ENCODE measurements around the gene BLOC1S4. TPM values are rescaled to one million over a fixed set of nuclear protein-coding genes. Genes with fewer than 3 reads are reported as not detected.
"Not testable (repeated sequence)": the region's sequence is repeated elsewhere in the genome, so short reads cannot be mapped to it uniquely, and the experiment has no call there.

The BLOC1S4 gene, protein sequence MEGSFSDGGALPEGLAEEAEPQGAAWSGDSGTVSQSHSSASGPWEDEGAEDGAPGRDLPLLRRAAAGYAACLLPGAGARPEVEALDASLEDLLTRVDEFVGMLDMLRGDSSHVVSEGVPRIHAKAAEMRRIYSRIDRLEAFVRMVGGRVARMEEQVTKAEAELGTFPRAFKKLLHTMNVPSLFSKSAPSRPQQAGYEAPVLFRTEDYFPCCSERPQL
- total RNA-seq (10 to 100 TPM; 19.2 to 20.8 TPM), total RNA-seq (22.4 to 34.8 reads per million in 2 donors)

DNA sequence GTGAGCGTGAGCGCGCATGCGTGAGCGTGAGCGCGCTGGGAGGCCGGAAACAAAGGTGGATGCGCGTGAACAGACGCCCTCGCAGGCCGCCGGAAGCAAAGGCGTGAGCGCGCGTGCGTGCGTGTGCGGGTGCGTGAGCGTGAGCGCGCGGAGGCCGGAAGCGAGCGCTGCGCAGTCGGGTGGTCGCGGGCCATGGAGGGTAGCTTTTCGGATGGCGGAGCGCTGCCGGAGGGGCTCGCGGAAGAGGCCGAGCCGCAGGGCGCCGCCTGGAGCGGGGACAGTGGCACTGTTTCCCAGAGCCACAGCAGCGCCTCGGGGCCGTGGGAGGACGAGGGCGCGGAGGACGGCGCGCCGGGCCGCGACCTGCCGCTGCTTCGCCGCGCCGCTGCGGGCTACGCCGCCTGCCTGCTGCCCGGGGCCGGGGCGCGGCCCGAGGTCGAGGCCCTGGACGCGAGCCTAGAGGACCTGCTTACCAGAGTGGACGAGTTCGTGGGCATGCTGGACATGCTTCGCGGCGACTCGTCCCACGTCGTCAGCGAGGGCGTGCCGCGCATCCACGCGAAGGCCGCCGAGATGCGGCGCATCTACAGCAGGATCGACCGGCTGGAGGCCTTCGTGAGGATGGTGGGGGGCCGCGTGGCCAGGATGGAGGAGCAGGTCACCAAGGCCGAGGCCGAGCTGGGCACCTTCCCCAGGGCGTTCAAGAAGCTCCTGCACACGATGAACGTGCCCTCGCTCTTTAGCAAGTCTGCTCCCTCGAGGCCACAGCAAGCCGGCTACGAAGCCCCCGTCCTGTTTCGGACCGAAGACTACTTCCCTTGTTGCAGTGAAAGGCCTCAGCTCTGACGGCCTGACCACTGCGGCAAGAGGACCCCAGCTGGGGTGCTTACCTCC lies at the start of gene BLOC1S4:
Gene BLOC1S4 (plus strand): TSS at position 157 of the 894 bp plus-strand sequence. CDS start 36 bp downstream, at position 193.
- no peaks in the 10 kb centered on the region for H3K9me3 ChIP-seq (ENCODE audit: control insufficient read depth, low read length, poor library complexity, severe bottlenecking)
- peaks cover 22% of the 10 kb centered on the region for H3K4me1 Mint-ChIP-seq
- DNase-seq = peak; percentile 82 to 88 (median 83)
- H3K27ac Mint-ChIP-seq = peak within 1 kb of the TSS; percentile 98
- peak; percentile 84 for ATAC-seq
- H3K4me3 Mint-ChIP-seq = peak within 1 kb of the TSS; percentile 98
- peaks cover 7% of the 10 kb centered on the region for H3K36me3 Mint-ChIP-seq (ENCODE audit: low read depth)
- H3K27me3 Mint-ChIP-seq = no peaks in the 10 kb centered on the region

DNA sequence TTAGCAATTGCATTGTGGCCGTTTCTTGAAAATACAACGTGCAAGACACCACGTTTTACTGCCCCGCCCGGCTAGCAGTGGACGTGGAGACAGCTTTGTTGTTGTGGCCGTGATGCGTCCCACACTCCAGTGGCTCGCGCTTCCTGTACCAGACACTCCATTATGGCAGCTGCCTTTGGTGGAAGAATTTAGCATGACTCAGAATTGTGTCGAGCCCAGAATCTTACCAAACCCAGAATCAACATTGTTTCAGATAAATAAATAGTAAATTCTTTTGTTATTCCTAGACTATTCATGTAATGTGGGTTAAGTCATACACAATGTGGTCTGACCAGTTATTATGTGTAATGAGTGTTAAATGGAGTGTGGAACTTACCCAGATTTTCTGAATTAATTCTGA lies 47.6 kb upstream of the BLOC1S4 start:
- ATAC-seq = no peak
- no peak for DNase-seq
- Mint-ChIP-seq H3K36me3 (ENCODE audit: low read depth) (no peaks in the 10 kb centered on the region), H3K4me1 (peaks cover 4% of the 10 kb centered on the region), H3K27ac (no peak overlapping the region), H3K27me3 (no peaks in the 10 kb centered on the region), H3K4me3 (no peak overlapping the region)
- H3K9me3 ChIP-seq (ENCODE audit: control insufficient read depth, low read length, poor library complexity, severe bottlenecking) = no peaks in the 10 kb centered on the region

DNA sequence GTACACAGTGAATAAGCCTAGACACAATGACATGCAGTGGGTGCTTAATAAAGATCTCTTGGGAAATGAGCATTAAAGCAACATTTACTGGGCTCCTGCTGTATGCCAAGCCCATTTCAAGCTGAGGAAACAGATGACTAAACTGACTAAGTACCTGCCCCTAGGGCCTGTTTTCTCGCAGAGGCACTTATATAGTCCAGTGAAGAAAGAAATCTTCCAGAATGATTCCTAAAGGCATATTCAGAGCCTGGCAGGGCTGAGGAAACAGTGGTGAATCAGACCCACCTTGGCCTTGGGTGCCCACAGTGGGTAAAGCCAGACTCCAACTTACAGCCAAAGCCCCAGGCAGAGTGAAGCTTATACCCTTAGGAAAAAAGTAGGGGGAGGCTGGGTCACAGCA lies 44.3 kb upstream of the BLOC1S4 start:
- Mint-ChIP-seq H3K36me3 (ENCODE audit: low read depth) (peaks cover 6% of the 10 kb centered on the region), H3K4me1 (peaks cover 31% of the 10 kb centered on the region), H3K4me3 (peak overlapping the region; percentile 53), H3K27ac (no peak overlapping the region), H3K27me3 (no peaks in the 10 kb centered on the region)
- no peak for ATAC-seq
- DNase-seq = no peak
- H3K9me3 ChIP-seq (ENCODE audit: control insufficient read depth, low read length, poor library complexity, severe bottlenecking) = no peaks in the 10 kb centered on the region

DNA sequence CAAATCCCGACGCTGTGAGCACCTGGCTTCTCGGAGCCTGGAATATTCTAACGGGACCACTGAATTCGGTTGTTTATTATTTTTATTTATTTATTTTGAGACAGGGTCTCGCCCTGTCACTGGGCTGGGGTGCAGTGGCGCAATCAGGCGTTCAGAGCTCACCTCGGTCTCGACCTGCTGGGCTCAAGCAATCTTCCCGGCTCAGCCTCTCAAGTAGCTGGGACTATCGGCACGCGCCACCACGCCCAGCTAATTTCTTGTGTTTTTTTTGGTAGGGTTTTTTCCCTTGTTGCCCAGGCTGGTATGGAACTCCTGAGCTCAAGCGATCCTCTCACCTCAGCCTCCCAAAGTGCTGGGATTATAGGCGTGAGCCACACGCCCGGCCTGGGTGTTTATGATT lies 43.8 kb upstream of the BLOC1S4 start:
- Mint-ChIP-seq H3K4me1 (peaks cover 36% of the 10 kb centered on the region), H3K27ac (no peak overlapping the region), H3K27me3 (no peaks in the 10 kb centered on the region), H3K36me3 (ENCODE audit: low read depth) (peaks cover 7% of the 10 kb centered on the region), H3K4me3 (no peak overlapping the region)
- H3K9me3 ChIP-seq (ENCODE audit: control insufficient read depth, low read length, poor library complexity, severe bottlenecking) = no peaks in the 10 kb centered on the region
- ATAC-seq (no peak), DNase-seq (no peak)

DNA sequence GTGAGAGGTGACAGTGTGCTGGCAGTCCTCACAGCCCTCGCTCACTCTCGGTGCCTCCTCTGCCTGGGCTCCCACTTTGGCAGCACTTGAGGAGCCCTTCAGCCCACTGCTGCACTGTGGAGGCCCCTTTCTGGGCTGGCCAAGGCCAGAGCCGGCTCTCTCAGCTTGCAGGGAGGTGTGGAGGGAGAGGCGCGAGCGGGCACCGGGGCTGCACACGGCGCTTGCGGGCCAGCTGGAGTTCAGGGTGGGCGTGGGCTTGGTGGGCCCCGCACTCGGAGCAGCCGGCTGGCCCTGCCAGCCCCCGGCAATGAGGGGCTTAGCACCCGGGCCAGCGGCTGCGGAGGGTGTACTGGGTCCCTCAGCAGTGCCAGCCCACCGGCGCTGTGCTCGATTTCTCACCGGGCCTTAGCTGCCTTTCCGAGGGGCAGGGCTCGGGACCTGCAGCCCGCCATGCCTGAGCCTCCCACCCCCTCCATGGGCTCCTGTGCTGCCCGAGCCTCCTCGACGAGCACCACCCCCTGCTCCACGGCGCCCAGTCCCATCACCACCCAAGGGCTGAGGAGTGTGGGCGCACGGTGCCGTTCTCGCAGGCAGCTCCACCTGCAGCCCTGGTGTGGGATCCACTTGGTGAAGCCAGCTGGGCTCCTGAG lies 43.3 kb upstream of the BLOC1S4 start:
- not testable (repeated sequence) for H3K27me3 Mint-ChIP-seq; H3K36me3 Mint-ChIP-seq (ENCODE audit: low read depth); ATAC-seq; H3K4me3 Mint-ChIP-seq; H3K9me3 ChIP-seq (ENCODE audit: control insufficient read depth, low read length, poor library complexity, severe bottlenecking); DNase-seq
- Mint-ChIP-seq H3K4me1 (peaks cover 41% of the 10 kb centered on the region), H3K27ac (peak overlapping the region; percentile 89)

DNA sequence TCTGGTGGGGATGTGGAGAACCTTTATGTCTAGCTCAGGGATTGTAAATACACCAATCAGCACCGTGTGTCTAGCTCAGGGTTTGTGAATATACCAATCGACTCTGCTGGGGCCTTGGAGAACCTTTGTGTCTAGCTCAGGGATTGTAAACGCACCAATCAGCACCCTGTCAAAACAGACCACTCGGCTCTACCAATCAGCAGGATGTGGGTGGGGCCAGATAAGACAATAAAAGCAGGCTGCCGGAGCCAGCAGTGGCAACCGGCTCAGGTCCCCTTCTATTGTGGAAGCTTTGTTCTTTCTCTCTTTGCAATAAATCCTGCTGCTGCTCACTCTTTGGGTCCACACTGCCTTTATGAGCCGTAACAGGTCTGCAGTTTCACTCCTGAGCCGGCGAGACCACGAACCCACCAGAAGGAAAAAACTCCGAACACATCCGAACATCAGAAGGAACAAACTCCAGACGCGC lies 42.7 kb upstream of the BLOC1S4 start:
- Mint-ChIP-seq H3K27ac (peak overlapping the region; percentile 89), H3K4me3 (peak overlapping the region; percentile 95), H3K4me1 (peaks cover 42% of the 10 kb centered on the region)
- H3K27me3 Mint-ChIP-seq; H3K36me3 Mint-ChIP-seq (ENCODE audit: low read depth); DNase-seq; H3K9me3 ChIP-seq (ENCODE audit: control insufficient read depth, low read length, poor library complexity, severe bottlenecking): not testable (repeated sequence)
- peak; percentile 11 for ATAC-seq

DNA sequence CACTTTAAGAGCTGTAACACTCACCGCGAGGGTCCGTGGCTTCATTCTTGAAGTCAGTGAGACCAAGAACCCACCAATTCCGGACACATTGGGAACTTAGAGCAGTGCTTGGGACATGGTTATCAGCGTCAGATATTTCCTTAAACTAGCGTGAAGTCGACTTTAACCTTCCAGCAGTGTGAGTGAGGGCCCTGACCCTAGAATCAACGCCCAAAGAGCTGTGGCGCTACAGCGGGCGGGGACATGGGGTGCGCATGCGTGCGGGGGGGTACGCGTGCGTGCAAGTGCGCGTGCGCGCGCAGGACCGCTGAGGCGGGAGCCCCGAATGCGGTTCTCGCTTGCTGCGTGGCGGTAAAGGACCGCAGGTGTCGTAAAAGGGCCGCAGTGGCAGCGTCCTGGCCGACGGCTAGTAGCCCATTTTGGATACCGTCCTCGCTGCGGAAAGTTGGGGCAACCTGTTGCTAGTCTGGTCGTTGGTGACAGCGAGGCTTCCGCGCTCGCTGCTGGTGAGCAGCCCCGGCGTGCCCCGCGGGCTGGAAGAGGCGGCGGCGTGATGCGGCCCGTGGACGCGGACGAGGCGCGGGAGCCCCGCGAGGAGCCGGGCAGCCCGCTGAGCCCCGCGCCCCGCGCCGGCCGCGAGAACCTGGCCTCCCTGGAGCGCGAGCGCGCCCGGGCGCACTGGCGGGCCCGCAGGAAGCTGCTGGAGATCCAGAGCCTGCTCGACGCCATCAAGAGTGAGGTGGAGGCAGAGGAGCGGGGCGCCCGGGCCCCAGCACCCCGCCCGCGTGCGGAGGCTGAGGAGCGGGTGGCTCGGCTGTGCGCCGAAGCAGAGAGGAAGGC lies 42.1 kb upstream of the BLOC1S4 start:
- ATAC-seq (peak; percentile 87), DNase-seq (peak; percentile 92 to 93 (median 92))
- Mint-ChIP-seq H3K27ac (peak overlapping the region; percentile 89), H3K4me3 (peak overlapping the region; percentile 95), H3K36me3 (ENCODE audit: low read depth) (peaks cover 9% of the 10 kb centered on the region), H3K27me3 (no peaks in the 10 kb centered on the region), H3K4me1 (peaks cover 42% of the 10 kb centered on the region)
- no peaks in the 10 kb centered on the region for H3K9me3 ChIP-seq (ENCODE audit: control insufficient read depth, low read length, poor library complexity, severe bottlenecking)

DNA sequence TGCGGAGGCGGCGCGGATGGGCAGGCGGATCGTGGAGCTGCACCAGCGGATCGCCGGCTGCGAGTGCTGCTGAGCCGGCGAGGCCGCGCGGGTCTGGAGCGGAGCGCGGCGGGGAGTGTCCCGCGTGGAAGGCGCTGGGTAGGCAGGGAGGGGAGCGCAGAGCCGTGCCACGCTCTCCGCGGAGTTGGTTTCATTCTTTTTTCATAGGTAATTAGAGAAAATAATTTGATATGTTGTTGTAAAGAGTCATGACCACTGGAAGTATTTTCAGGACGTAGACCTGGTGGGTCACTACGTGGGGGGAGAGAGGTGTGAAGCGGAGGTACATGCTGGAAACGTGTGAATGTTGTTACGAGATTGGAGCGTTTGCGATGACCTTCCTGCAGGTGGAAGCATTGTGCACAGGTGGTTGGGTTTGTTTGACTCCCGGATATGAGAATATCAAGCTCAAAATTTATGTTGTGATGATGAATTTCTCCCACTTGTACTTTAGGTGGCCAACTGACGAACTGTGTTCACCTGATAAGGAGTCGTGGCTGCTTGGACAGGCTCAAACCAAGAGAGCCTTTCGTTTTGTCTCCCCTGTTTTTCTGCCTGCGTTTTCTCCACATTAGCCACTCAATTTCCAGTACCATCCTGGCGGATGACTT lies 41.3 kb upstream of the BLOC1S4 start:
- Mint-ChIP-seq H3K27me3 (no peaks in the 10 kb centered on the region), H3K27ac (peak overlapping the region; percentile 89), H3K4me3 (peak overlapping the region; percentile 95), H3K36me3 (ENCODE audit: low read depth) (peaks cover 9% of the 10 kb centered on the region), H3K4me1 (peaks cover 42% of the 10 kb centered on the region)
- DNase-seq (peak in 2 of 3 donors; percentile 47 to 51), ATAC-seq (peak; percentile 57)
- no peaks in the 10 kb centered on the region for H3K9me3 ChIP-seq (ENCODE audit: control insufficient read depth, low read length, poor library complexity, severe bottlenecking)

DNA sequence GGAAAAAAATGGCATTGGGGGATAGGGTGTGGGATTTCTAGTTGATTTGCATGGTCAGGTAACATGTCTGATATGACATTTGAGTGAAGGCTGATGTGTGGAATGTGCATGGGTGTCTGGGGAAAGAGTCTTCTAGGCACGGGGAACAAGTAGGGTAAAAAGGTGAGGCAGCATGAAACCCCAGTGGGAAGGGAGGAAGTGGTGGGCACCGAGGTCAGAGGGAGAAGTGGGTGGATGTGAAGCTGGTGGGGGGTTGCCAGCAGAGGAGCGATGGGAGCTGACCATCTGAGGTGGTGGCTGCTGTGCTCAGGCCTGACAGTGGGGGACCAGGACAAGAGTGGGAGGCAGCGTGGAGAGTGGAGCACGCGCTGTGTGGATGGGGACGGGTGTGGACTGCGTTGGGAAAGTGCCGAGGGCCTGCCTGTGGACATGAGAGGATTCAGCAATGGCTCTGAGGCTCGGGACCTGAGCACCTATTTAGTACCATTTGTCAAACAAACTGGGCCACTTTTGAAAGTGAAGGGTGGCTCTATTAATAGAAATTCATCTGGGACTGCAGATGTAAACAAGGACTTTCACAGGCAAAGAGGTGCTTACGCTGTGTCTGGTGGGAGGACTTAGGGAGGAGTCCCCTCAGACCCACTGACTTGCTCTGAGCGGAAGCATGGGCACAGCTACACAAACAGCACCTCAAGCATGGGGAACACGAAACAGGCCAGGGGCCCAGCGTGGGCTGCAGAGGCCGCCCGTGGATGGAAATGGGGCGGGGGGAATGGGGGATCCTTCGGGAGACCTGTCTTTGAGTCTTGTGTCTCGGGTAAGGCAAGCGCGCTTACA lies 39.0 kb upstream of the BLOC1S4 start:
- Mint-ChIP-seq H3K27me3 (no peaks in the 10 kb centered on the region), H3K4me3 (peak overlapping the region; percentile 95), H3K27ac (peak overlapping the region; percentile 89), H3K4me1 (peaks cover 40% of the 10 kb centered on the region), H3K36me3 (ENCODE audit: low read depth) (peaks cover 9% of the 10 kb centered on the region)
- DNase-seq = no peak
- ATAC-seq = no peak
- no peaks in the 10 kb centered on the region for H3K9me3 ChIP-seq (ENCODE audit: control insufficient read depth, low read length, poor library complexity, severe bottlenecking)

DNA sequence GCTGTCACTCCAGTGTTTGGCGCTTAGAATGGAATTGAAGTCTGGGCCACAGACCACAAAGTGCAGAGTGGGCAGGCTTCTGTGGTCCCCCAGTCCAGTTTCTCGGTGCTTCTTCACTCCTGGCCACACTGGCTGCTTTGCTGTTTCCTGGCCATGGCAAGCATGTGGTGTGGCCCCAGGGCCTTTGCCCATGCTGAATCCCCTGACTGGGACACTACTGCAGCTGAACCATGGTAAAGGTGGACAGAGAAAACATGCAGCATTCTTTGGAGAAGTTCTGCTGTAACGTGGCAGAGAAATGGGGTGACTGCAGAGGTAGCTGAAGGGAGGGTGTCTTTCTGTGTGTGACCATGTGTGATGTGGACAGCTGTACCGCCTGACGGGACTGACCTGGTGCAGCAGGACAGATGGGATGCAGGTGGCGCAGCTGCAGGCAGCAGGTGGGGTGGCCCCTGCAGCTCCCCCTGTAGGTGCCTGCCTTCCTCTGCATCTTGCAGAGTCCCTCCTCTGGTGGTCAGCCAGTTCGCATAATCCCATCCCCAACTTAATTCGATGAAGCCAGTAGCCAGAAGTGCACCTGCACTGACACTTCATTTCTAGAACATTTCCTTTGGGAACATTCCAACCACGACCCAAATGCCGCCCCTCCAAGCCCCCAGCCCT lies 35.5 kb upstream of the BLOC1S4 start:
- peaks cover 27% of the 10 kb centered on the region for H3K4me1 Mint-ChIP-seq
- no peaks in the 10 kb centered on the region for H3K9me3 ChIP-seq (ENCODE audit: control insufficient read depth, low read length, poor library complexity, severe bottlenecking)
- H3K27ac Mint-ChIP-seq = no peak overlapping the region
- DNase-seq = no peak
- peaks cover 6% of the 10 kb centered on the region for H3K36me3 Mint-ChIP-seq (ENCODE audit: low read depth)
- no peak overlapping the region for H3K4me3 Mint-ChIP-seq
- ATAC-seq = no peak
- no peaks in the 10 kb centered on the region for H3K27me3 Mint-ChIP-seq

DNA sequence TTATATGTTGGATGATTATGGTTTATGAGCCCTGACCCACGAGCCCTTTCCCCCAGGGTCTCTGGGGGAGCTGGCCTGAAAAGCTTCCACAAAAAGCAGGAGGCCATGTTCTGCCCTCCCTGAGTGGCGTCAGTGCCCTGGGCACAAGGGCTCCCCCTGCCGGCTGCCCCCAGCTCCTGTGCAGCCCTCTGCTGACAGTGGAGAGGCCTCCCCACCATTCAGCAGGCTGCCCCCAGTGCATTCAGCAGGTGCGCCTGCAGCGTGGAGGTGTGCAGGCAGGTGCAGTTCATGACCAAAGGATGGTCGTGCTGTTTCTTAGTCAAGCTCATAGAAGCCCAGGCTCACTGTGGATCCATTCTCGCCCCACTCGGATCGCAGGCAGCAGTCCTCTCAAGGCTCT lies 34.8 kb upstream of the BLOC1S4 start:
- Mint-ChIP-seq H3K36me3 (ENCODE audit: low read depth) (peaks cover 6% of the 10 kb centered on the region), H3K4me3 (no peak overlapping the region), H3K4me1 (peaks cover 23% of the 10 kb centered on the region), H3K27ac (no peak overlapping the region), H3K27me3 (no peaks in the 10 kb centered on the region)
- DNase-seq = no peak
- H3K9me3 ChIP-seq (ENCODE audit: control insufficient read depth, low read length, poor library complexity, severe bottlenecking) = no peaks in the 10 kb centered on the region
- ATAC-seq = peak; percentile 28

All from T-helper 17 cell (primary cell).